ENCODE measurements around the gene STK11IP. TPM values are rescaled to one million over a fixed set of nuclear protein-coding genes. Genes with fewer than 3 reads are reported as not detected.
A peak's percentile ranks its signal among the peaks of the same experiment; 100 is the strongest.

The STK11IP gene
- total and polyA plus RNA-seq, 9 of the 15 experiments (the other 6 are each of a cell fraction or from before 2014, with no cell fraction given), result 0.52 to 21.7 (median 5.6) TPM

- TF ChIP-seq ZNF384 (IDR thresholded peaks at IDR 0.05; ENCODE audit: low read depth, low read length) (0 out of 2 replicates have a peak, but pooled peaks have one; percentile 13), RCOR1 (IDR thresholded peaks at IDR 0.05; ENCODE audit: borderline replicate concordance in 1 of 2, low read depth in 2 of 2, low read length in 2 of 2) (peak; percentile 70 to 88; a peak in 3 of 4 replicates), STAG1 (CRISPR knock-in tag; IDR thresholded peaks at IDR 0.05; ENCODE audit: borderline replicate concordance) (peak; percentile 47; the same call in 1 of the 2 replicates), MXI1 (IDR thresholded peaks at IDR 0.05; ENCODE audit: low read depth, low read length) (peak; percentile 70; the same call in 1 of the 2 replicates), TARDBP (IDR thresholded peaks at IDR 0.05) (0 out of 2 replicates have a peak, but pooled peaks have one; percentile 59), HCFC1 (IDR thresholded peaks at IDR 0.05; ENCODE audit: low read depth, low read length) (peak; percentile 44), ZNF274 (IDR thresholded peaks at IDR 0.05; ENCODE audit: borderline replicate concordance, low read depth, low read length) (no peak), ZKSCAN3 (CRISPR knock-in tag; IDR thresholded peaks at IDR 0.05) (no peak), CHD1 (IDR thresholded peaks at IDR 0.05; ENCODE audit: low read length) (no peak), TFAP4 (CRISPR knock-in tag; IDR thresholded peaks at IDR 0.05; ENCODE audit: borderline replicate concordance) (peak; percentile 88), ZNF24 (IDR thresholded peaks at IDR 0.05) (peak; percentile 59; the same call in 1 of the 2 replicates), ZNF232 (CRISPR knock-in tag; IDR thresholded peaks at IDR 0.05) (no peak), CTBP1 (IDR thresholded peaks at IDR 0.05; ENCODE audit: borderline replicate concordance) (peak; percentile 90), SOX6 (IDR thresholded peaks at IDR 0.05) (peak; percentile 37; the same call in 1 of the 2 replicates), CBX3 (IDR thresholded peaks at IDR 0.05; ENCODE audit: borderline replicate concordance in 1 of 2, low read length in 2 of 2) (peak in 1 of 2 experiments; percentile 70; a peak in 1 of 3 replicates), RAD21 (CRISPR knock-in tag; conservative IDR thresholded peaks at IDR 0.05 in 1 of 2, IDR thresholded peaks at IDR 0.05 in 1 of 2) (peak; percentile 98), CREM (IDR thresholded peaks at IDR 0.05; ENCODE audit: low read depth) (peak; percentile 87), ELF1 (tag; IDR thresholded peaks at IDR 0.05) (peak; percentile 63), EP300 (IDR thresholded peaks at IDR 0.05; ENCODE audit: low read length) (0 out of 2 replicates have a peak, but pooled peaks have one; percentile 15), NFIC (IDR thresholded peaks at IDR 0.05) (no peak), ETV6 (IDR thresholded peaks at IDR 0.05; ENCODE audit: borderline replicate concordance in 1 of 2, low read depth in 2 of 2, low read length in 1 of 2) (no peak), ETV6 (CRISPR knock-in tag; IDR thresholded peaks at IDR 0.05; ENCODE audit: borderline replicate concordance) (no peak), LCOR (CRISPR knock-in tag; IDR thresholded peaks at IDR 0.05) (peak; percentile 77), BHLHE40 (IDR thresholded peaks at IDR 0.05; ENCODE audit: low read length) (peak; percentile 43; the same call in 1 of the 2 replicates), ZNF655 (CRISPR knock-in tag; IDR thresholded peaks at IDR 0.05) (no peak), NRF1 (conservative IDR thresholded peaks at IDR 0.05 in 1 of 2, IDR thresholded peaks at IDR 0.05 in 1 of 2) (peak; percentile 15 to 35; a peak in 1 of 4 replicates), ARNT (IDR thresholded peaks at IDR 0.05) (no peak), ZNF324 (CRISPR knock-in tag; IDR thresholded peaks at IDR 0.05) (no peak), PTBP1 (IDR thresholded peaks at IDR 0.05; ENCODE audit: low read depth, low read length) (no peak)
These were observed 44.9 kb downstream of the STK11IP start (continued) for GRCh38 chr2:219642465-219643083.

All from K562 (cell line).